ENCODE measurements around the gene PREX1. TPM values are rescaled to one million over a fixed set of nuclear protein-coding genes. Genes with fewer than 3 reads are reported as not detected.

Gene PREX1
- total and polyA plus RNA-seq, 4 donors = 29.5 to 121 (median 69.3) TPM

GRCh38 chr20:48681873-48682426 is 145.8 kb downstream of the PREX1 start:
- Histone ChIP-seq H3K27ac (ENCODE audit: low read depth in 1 of 2, low read length in 1 of 2) (peak overlapping the region in 1 of 2 donors; percentile 67), H3K9ac (ENCODE audit: insufficient read depth in 1 of 2, low read length in 2 of 2) (peak overlapping the region in 1 of 2 donors; percentile 59), H3K36me3 (ENCODE audit: control insufficient read depth in 4 of 4, insufficient read depth in 4 of 4, low read length in 4 of 4) (peaks cover 0 to 22% (median 0%) of the 10 kb centered on the region in 4 donors), H3K4me1 (ENCODE audit: control insufficient read depth in 5 of 5, insufficient read depth in 5 of 5, low read length in 5 of 5) (peaks cover 12 to 49% (median 38%) of the 10 kb centered on the region in 5 donors), H3K27me3 (ENCODE audit: control insufficient read depth in 3 of 3, insufficient read depth in 3 of 3, low read length in 2 of 3) (no peaks in the 10 kb centered on the region), H3K9me3 (ENCODE audit: control insufficient read depth in 4 of 4, insufficient read depth in 3 of 4, low read length in 3 of 4) (peaks cover 0 to 2% (median 0%) of the 10 kb centered on the region in 4 donors), H3K4me3 (no peak overlapping the region)
- no peak for TF ChIP-seq CTCF (IDR thresholded peaks at IDR 0.05; ENCODE audit: control extremely low read depth, extremely low read depth)
- ATAC-seq (ENCODE audit: insufficient read depth, low FRiP score) (no peak), DNase-seq (no peak)
- WGBS, 2 donors = 75 to 76% methylated on average over 6 of the region's 6 CpGs

GRCh38 chr20:48681201-48681872 is 146.5 kb downstream of the PREX1 start:
- H3K36me3 ChIP-seq (ENCODE audit: control insufficient read depth in 4 of 4, insufficient read depth in 4 of 4, low read length in 4 of 4) = peaks cover 0 to 27% (median 0%) of the 10 kb centered on the region in 4 donors
- ATAC-seq (ENCODE audit: insufficient read depth, low FRiP score) (no peak), DNase-seq (no peak)
- TF ChIP-seq CTCF (IDR thresholded peaks at IDR 0.05; ENCODE audit: control extremely low read depth, extremely low read depth) = no peak
- peak overlapping the region in 1 of 2 donors; percentile 18 for H3K9ac ChIP-seq (ENCODE audit: insufficient read depth in 1 of 2, low read length in 2 of 2)
- peaks cover 0 to 2% (median 0%) of the 10 kb centered on the region in 4 donors for H3K9me3 ChIP-seq (ENCODE audit: control insufficient read depth in 4 of 4, insufficient read depth in 3 of 4, low read length in 3 of 4)
- whole genome bisulfite sequencing, 2 donors = 71 to 81% methylated on average over 6 of the region's 6 CpGs
- H3K27ac ChIP-seq (ENCODE audit: low read depth in 1 of 2, low read length in 1 of 2) = no peak overlapping the region
- H3K27me3 ChIP-seq (ENCODE audit: control insufficient read depth in 3 of 3, insufficient read depth in 3 of 3, low read length in 2 of 3) = no peaks in the 10 kb centered on the region
- no peak overlapping the region for H3K4me3 ChIP-seq
- peaks cover 12 to 43% (median 32%) of the 10 kb centered on the region in 5 donors for H3K4me1 ChIP-seq (ENCODE audit: control insufficient read depth in 5 of 5, insufficient read depth in 5 of 5, low read length in 5 of 5)

DNA sequence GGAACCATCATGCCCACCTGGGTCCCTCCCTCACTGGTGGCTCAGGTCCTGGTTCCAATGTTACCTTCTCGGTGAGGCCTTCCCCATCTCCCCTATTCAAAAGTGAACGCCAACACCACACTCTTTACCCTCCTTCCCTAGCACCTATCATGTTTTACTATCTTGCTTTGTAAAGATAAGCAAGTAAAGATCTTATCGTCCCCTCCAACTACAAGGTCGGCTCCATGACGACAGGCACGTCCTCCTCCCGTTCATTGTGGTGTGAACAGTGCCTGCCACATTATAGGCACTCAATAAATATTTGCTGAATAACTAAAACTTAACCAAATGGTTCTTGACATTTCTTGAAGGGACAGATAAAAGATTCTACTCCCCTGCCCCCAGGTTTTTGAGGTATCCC is 147.1 kb downstream of the PREX1 start:
- H3K27ac ChIP-seq (ENCODE audit: low read depth in 1 of 2, low read length in 1 of 2) = no peak overlapping the region
- H3K4me1 ChIP-seq (ENCODE audit: control insufficient read depth in 5 of 5, insufficient read depth in 5 of 5, low read length in 5 of 5) = peaks cover 12 to 37% (median 26%) of the 10 kb centered on the region in 5 donors
- peaks cover 0 to 2% (median 0%) of the 10 kb centered on the region in 4 donors for H3K9me3 ChIP-seq (ENCODE audit: control insufficient read depth in 4 of 4, insufficient read depth in 3 of 4, low read length in 3 of 4)
- TF ChIP-seq CTCF (IDR thresholded peaks at IDR 0.05; ENCODE audit: control extremely low read depth, extremely low read depth) = no peak
- DNase-seq (no peak), ATAC-seq (ENCODE audit: insufficient read depth, low FRiP score) (no peak)
- H3K27me3 ChIP-seq (ENCODE audit: control insufficient read depth in 3 of 3, insufficient read depth in 3 of 3, low read length in 2 of 3) = no peaks in the 10 kb centered on the region
- 89 to 96% methylated on average over 7 of the region's 7 CpGs for WGBS, 2 donors
- H3K4me3 ChIP-seq = no peak overlapping the region
- peaks cover 0 to 31% (median 0%) of the 10 kb centered on the region in 4 donors for H3K36me3 ChIP-seq (ENCODE audit: control insufficient read depth in 4 of 4, insufficient read depth in 4 of 4, low read length in 4 of 4)
- H3K9ac ChIP-seq (ENCODE audit: insufficient read depth in 1 of 2, low read length in 2 of 2) = no peak overlapping the region

Measured in lung (tissue), 12 donors.